Measurements from ENCODE around the gene MCF2L. TPM values are rescaled to one million over a fixed set of nuclear protein-coding genes. Genes with fewer than 3 reads are reported as not detected.
"Not testable (repeated sequence)": the region's sequence is repeated elsewhere in the genome, so short reads cannot be mapped to it uniquely, and the experiment has no call there.

MCF2L gene
- total and polyA plus RNA-seq, 9 of the 15 experiments (the other 6 are each of a cell fraction or from before 2014, with no cell fraction given): 0.05 to 0.25 (median 0.18) TPM; not detected in 5

- H3K4me3 ChIP-seq; H4K20me1 ChIP-seq (replicated peaks; ENCODE audit: control insufficient read depth, insufficient read depth, low read length); intact Hi-C loops (cut with micrococcal nuclease); DNase-seq (ENCODE audit: extremely low read depth in 1 of 4, low spot score in 3 of 4); H3K4me2 ChIP-seq (ENCODE audit: insufficient read depth, low read length); H3K4me1 ChIP-seq (replicated peaks in 1 of 2; ENCODE audit: control insufficient read depth in 2 of 2, insufficient read depth in 2 of 2, low read length in 2 of 2); ATAC-seq; H3K9me3 ChIP-seq (replicated peaks; ENCODE audit: control insufficient read depth, insufficient read depth, low read depth, low read length); H3K9ac ChIP-seq (ENCODE audit: insufficient read depth in 1 of 2, low read depth in 2 of 2, low read length in 2 of 2); CTCF ChIA-PET (ENCODE audit: low intra/inter-chr PET ratio); in situ Hi-C loops (cut with MboI); POLR2A ChIA-PET; BruUV-seq (replicated peaks); H2AFZ ChIP-seq (ENCODE audit: low read depth, low read length); H3K79me2 ChIP-seq (ENCODE audit: control insufficient read depth, insufficient read depth, low read length); FAIRE-seq; H3K36me3 ChIP-seq (ENCODE audit: control insufficient read depth, insufficient read depth, low read length); H3K9me1 ChIP-seq (ENCODE audit: control insufficient read depth, insufficient read depth, low read length); H3K27ac ChIP-seq (ENCODE audit: extremely low read depth, low read depth, low read length): not testable (repeated sequence)
- 17% methylated on average over 1 of the region's 1 CpG for WGBS (ENCODE audit: insufficient coverage, low coverage, missing lambda C conversion rate)
- H3K27me3 ChIP-seq (ENCODE audit: control insufficient read depth in 2 of 2, insufficient read depth in 2 of 2, low read length in 2 of 2): peaks cover 2 to 32% of the 10 kb centered on the region in 2 experiments; a peak in 3 of 5 replicates
Observed at GRCh38 chr13:113112475-113112874, 143.5 kb downstream of the MCF2L start.

GRCh38 chr13:113112893-113113845 lies 144.2 kb downstream of the MCF2L start:
- in situ Hi-C loops (cut with MboI): no loop called here
- intact Hi-C loops (cut with micrococcal nuclease): no loop called here
- no TSS peak for BruUV-seq (replicated peaks)
- Histone ChIP-seq H3K27ac (ENCODE audit: extremely low read depth, low read depth, low read length) (no peak overlapping the region), H3K9me3 (replicated peaks; ENCODE audit: control insufficient read depth, insufficient read depth, low read depth, low read length) (no peaks in the 10 kb centered on the region), H2AFZ (ENCODE audit: low read depth, low read length) (no peak overlapping the region), H3K9me1 (ENCODE audit: control insufficient read depth, insufficient read depth, low read length) (no peaks in the 10 kb centered on the region), H3K4me3 (no peak overlapping the region), H4K20me1 (replicated peaks; ENCODE audit: control insufficient read depth, insufficient read depth, low read length) (no peaks in the 10 kb centered on the region), H3K4me2 (ENCODE audit: insufficient read depth, low read length) (no peak overlapping the region), H3K4me1 (replicated peaks in 1 of 2; ENCODE audit: control insufficient read depth in 2 of 2, insufficient read depth in 2 of 2, low read length in 2 of 2) (no peaks in the 10 kb centered on the region; a peak in 1 of 5 replicates), H3K27me3 (ENCODE audit: control insufficient read depth in 2 of 2, insufficient read depth in 2 of 2, low read length in 2 of 2) (peaks cover 2 to 39% of the 10 kb centered on the region in 2 experiments; a peak in 4 of 5 replicates), H3K79me2 (ENCODE audit: control insufficient read depth, insufficient read depth, low read length) (no peaks in the 10 kb centered on the region), H3K9ac (ENCODE audit: insufficient read depth in 1 of 2, low read depth in 2 of 2, low read length in 2 of 2) (no peak overlapping the region), H3K36me3 (ENCODE audit: control insufficient read depth, insufficient read depth, low read length) (no peaks in the 10 kb centered on the region)
- 2% methylated on average over 9 of the region's 9 CpGs for WGBS (ENCODE audit: insufficient coverage, low coverage, missing lambda C conversion rate)
- ChIA-PET POLR2A (interaction anchor here (0.7 kb wide), 1 partner anchor 938 kb away, joined by 3 read pairs; no protein-coding TSS in a partner anchor), CTCF (ENCODE audit: low intra/inter-chr PET ratio) (no interaction called here)
- no peak for TF ChIP-seq MITF (IDR thresholded peaks at IDR 0.05)
- TF ChIP-seq RFX5 (IDR thresholded peaks at IDR 0.05; ENCODE audit: low read depth, low read length): no peak
- ATAC-seq (no peak), DNase-seq (ENCODE audit: extremely low read depth in 1 of 4, low spot score in 3 of 4) (no peak), FAIRE-seq (no peak)

Measured in K562 (cell line).